Left ventricle myocardium inferior (tissue), 1 donor: ENCODE results near the gene IFITM10. TPM values are rescaled to one million over a fixed set of nuclear protein-coding genes. Genes with fewer than 3 reads are reported as not detected.
"Not testable (repeated sequence)": the region's sequence is repeated elsewhere in the genome, so short reads cannot be mapped to it uniquely, and the experiment has no call there.

Experiments
- DNase-seq: peaks from one replicate; pipeline ENCODE4 v3.0.0-alpha.2; 2020
- H3K27ac ChIP-seq: fragments of 200-600 bp; replicated peaks from 2 replicates; pipeline ENCODE4 v1.8.0; 2021
- H3K27me3 ChIP-seq: fragments of 200-600 bp; 2 replicates; pipeline ENCODE4 v1.8.0; 2021; ENCODE audit warnings: low read depth
- H3K36me3 ChIP-seq: fragments of 200-600 bp; 2 replicates; pipeline ENCODE4 v1.8.0; 2021
- H3K4me1 ChIP-seq: fragments of 200-600 bp; 2 replicates; pipeline ENCODE4 v1.8.0; 2021
- H3K4me3 ChIP-seq: fragments of 200-600 bp; 2 replicates; pipeline ENCODE4 v1.8.0; 2021; ENCODE audit warnings: mild to moderate bottlenecking, moderate library complexity
- H3K9me3 ChIP-seq: fragments of 200-600 bp; replicated peaks from 2 replicates; pipeline ENCODE4 v1.8.0; 2021
- CTCF ChIP-seq: fragments of 200-600 bp; IDR thresholded peaks from 2 replicates; pipeline ENCODE4 v1.8.0; 2021; ENCODE audit warnings: antibody characterized with exemption, mild to moderate bottlenecking, borderline replicate concordance
- intact Hi-C: fragments of 100-400 bp; cut with micrococcal nuclease; formaldehyde crosslinking; loops from one replicate; pipeline ENCODE4 v1.11.0; 2022
- total RNA-seq: library from RNA; stranded (reverse); fragmentation: NEBNext Ultra II Directional; extraction: Animal tissue kit (Norgen Biotek cat#: 25700); gene quantifications from one replicate; pipeline ENCODE4 v1.2.1, GENCODE V29; 2021
- donor health status: DM: no; HTN: yes; CAD: no; lungs with severe emphysema.

IFITM10 gene
- total RNA-seq, 1 donor from 2014 or later, result 0.58 TPM

GRCh38 chr11:1771273-1771672, 20.9 kb upstream of the IFITM10 start:
- no peaks in the 10 kb centered on the region for H3K36me3 ChIP-seq
- no peaks in the 10 kb centered on the region for H3K27me3 ChIP-seq
- H3K4me3 ChIP-seq, result no peak overlapping the region
- H3K4me1 ChIP-seq, result peaks cover 3% of the 10 kb centered on the region
- TF ChIP-seq CTCF, result no peak
- peaks cover under 1% of the 10 kb centered on the region for H3K9me3 ChIP-seq
- H3K27ac ChIP-seq, result no peak overlapping the region
- intact Hi-C loops, result no loop called here
- DNase-seq, result no peak

- Histone ChIP-seq H3K4me1 (peaks cover 3% of the 10 kb centered on the region), H3K9me3 (no peaks in the 10 kb centered on the region), H3K27ac (no peak overlapping the region), H3K27me3 (no peaks in the 10 kb centered on the region), H3K4me3 (no peak overlapping the region), H3K36me3 (no peaks in the 10 kb centered on the region)
- no peak for DNase-seq
- intact Hi-C loops, result no loop called here
- TF ChIP-seq CTCF, result no peak
Observed at GRCh38 chr11:1770528-1770927, 20.1 kb upstream of the IFITM10 start.

DNA sequence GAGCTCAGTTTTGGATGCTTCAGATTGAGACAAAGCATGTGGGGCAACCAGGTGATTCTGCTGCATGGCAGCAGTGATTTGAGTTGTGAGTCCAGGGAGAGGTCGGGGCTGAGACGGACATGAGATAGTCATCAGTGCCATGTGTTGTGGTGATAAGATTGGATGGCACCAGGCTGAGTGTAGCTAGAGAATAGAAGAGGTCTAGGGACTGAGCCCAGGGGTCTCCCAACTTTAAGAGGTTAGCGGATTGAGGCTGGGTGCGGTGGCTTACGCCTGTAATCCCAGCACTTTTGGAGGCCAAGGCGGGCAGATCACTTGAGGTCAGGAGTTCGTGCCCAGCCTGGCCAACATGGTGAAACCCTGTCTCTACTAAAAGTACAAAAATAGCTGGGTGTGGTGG, 19.7 kb upstream of the IFITM10 start:
- H3K27ac ChIP-seq, result no peak overlapping the region
- no peak for TF ChIP-seq CTCF

DNA sequence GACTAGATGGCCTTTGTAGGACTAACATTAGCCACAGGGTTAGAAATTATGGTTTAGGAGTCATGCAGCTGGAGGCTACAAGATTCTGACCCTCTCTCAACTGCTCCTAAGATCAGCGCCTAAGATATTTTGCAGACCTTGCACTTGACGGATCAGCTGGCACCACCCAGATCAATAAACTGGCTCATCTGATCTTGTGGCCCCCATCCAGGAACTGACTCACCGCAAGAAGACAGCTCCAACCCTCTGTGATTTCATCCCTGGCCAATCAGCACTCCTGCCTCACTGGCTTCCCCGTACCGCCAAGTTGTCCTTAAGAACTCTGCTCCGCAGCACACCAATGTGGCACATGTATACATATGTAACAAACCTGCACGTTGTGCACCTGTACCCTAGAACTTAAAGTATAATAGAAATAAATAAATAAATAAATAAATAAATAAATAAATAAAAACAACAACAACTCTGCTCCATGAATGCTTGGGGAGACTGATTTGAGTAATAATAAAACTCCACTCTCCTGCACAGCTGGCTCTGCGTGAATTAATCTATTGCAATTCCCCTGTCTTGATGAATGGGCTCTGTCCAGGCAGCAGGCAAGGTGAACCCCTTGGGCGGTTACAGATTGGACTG, 19.0 kb upstream of the IFITM10 start:
- H3K27ac ChIP-seq, H3K27me3 ChIP-seq, DNase-seq, H3K4me1 ChIP-seq, H3K36me3 ChIP-seq, intact Hi-C loops, H3K4me3 ChIP-seq, H3K9me3 ChIP-seq: not testable (repeated sequence)

More for the DNA sequence above, 19.7 kb upstream of the IFITM10 start:
- H3K4me3 ChIP-seq, result no peak overlapping the region
- no peaks in the 10 kb centered on the region for H3K27me3 ChIP-seq
- no peaks in the 10 kb centered on the region for H3K9me3 ChIP-seq
- H3K4me1 ChIP-seq, result peaks cover 3% of the 10 kb centered on the region
- no peak for DNase-seq
- intact Hi-C loops, result no loop called here
- H3K36me3 ChIP-seq, result no peaks in the 10 kb centered on the region

DNA sequence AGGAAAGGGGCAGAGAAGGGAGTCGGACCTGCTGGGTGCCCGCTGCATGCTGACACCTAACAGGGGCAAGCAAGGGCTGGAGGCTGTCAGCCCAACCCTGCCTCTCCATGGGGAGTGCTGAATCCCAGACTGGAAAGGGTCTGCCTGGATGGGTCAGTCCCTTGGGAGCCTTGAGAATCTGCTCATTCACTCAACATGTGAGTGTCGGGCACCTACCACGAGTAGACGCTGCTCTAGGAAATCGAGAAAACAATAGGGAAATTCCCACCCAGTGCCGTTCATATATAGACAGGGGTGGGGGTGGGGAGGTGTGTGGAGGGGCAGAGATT, 17.7 kb upstream of the IFITM10 start:
- peaks cover 17% of the 10 kb centered on the region for H3K4me1 ChIP-seq
- no peak overlapping the region for H3K4me3 ChIP-seq
- no peak for DNase-seq
- H3K9me3 ChIP-seq, result no peaks in the 10 kb centered on the region
- H3K27ac ChIP-seq, result no peak overlapping the region
- no peak for TF ChIP-seq CTCF
- no peaks in the 10 kb centered on the region for H3K27me3 ChIP-seq
- no peaks in the 10 kb centered on the region for H3K36me3 ChIP-seq
- intact Hi-C loops, result no loop called here

DNA sequence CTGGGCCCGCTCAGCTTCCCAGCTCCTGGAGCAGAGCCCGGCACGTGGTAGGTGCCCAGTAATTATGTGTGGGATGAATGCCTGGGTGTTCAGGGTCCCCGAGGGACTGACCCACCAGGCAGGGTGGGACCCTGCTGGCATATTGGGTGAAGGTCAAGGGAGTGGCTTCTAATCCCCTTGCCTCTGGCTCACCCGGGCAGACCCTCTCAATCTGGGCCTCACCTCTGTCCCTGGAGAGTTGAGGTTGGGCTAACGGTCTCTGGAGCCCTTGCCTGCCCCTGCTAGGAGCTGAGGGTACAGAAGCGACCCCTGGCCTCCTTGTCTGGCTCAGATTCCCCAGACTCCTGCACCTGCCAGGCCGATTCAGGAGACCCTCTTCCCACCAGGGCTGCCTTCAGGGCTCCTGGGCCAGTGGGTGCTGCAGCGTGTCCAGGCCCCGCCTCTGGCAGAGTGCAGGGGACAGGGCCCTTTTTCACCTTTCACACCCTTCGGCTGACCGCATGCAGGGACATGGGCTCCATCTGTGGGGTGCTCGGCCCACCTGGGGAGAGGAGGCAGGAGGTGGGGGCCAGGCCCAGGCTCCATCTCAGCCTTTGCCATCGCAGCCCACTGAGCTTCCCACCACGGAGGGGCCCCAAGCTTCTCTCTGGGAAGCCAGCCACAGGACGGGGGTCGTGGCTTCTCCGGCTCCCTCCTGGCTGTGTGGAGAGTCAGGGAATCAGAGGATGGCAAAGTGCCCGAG, 17.2 kb upstream of the IFITM10 start:
- Histone ChIP-seq H3K27me3 (no peaks in the 10 kb centered on the region), H3K4me1 (peaks cover 21% of the 10 kb centered on the region), H3K27ac (no peak overlapping the region), H3K9me3 (no peaks in the 10 kb centered on the region), H3K36me3 (no peaks in the 10 kb centered on the region), H3K4me3 (no peak overlapping the region)
- no peak for TF ChIP-seq CTCF
- no peak for DNase-seq
- intact Hi-C loops, result no loop called here
